ENCODE results near the gene HPSE2.

The HPSE2 gene

GRCh38 chr10:98953251-98953650 is 282.4 kb downstream of the HPSE2 start:
- H3K4me3 ChIP-seq (ENCODE audit: low read depth, low read length) = no peak overlapping the region
- no peak for TF ChIP-seq CTCF (IDR thresholded peaks at IDR 0.05; ENCODE audit: low read depth, low read length, missing control alignments)
- DNase-seq (ENCODE audit: low read depth) = no peak

GRCh38 chr10:98951269-98952000 is 284.2 kb downstream of the HPSE2 start:
- H3K4me3 ChIP-seq (ENCODE audit: low read depth, low read length) = no peak overlapping the region
- TF ChIP-seq CTCF (IDR thresholded peaks at IDR 0.05; ENCODE audit: low read depth, low read length, missing control alignments) = no peak
- DNase-seq (ENCODE audit: low read depth) = no peak

- TF ChIP-seq CTCF (IDR thresholded peaks at IDR 0.05; ENCODE audit: low read depth, low read length, missing control alignments) = no peak
Measured at GRCh38 chr10:98950106-98950505, 285.5 kb downstream of the HPSE2 start.

GRCh38 chr10:98949306-98949705 is 286.3 kb downstream of the HPSE2 start:
- no peak for TF ChIP-seq CTCF (IDR thresholded peaks at IDR 0.05; ENCODE audit: low read depth, low read length, missing control alignments)
- no peak overlapping the region for H3K4me3 ChIP-seq (ENCODE audit: low read depth, low read length)
- DNase-seq (ENCODE audit: low read depth) = no peak

More at GRCh38 chr10:98950106-98950505, 285.5 kb downstream of the HPSE2 start:
- DNase-seq (ENCODE audit: low read depth) = no peak
- H3K4me3 ChIP-seq (ENCODE audit: low read depth, low read length) = no peak overlapping the region

- DNase-seq (ENCODE audit: low read depth) = no peak
- H3K4me3 ChIP-seq (ENCODE audit: low read depth, low read length) = no peak overlapping the region
- no peak for TF ChIP-seq CTCF (IDR thresholded peaks at IDR 0.05; ENCODE audit: low read depth, low read length, missing control alignments)
Measured at GRCh38 chr10:98943681-98944080, 292.0 kb downstream of the HPSE2 start.

- TF ChIP-seq CTCF (IDR thresholded peaks at IDR 0.05; ENCODE audit: low read depth, low read length, missing control alignments) = no peak
- DNase-seq (ENCODE audit: low read depth) = no peak
- H3K4me3 ChIP-seq (ENCODE audit: low read depth, low read length) = no peak overlapping the region
Measured at GRCh38 chr10:98929709-98930108, 305.9 kb downstream of the HPSE2 start.

GRCh38 chr10:98925651-98926050 is 310.0 kb downstream of the HPSE2 start:
- H3K4me3 ChIP-seq (ENCODE audit: low read depth, low read length) = no peak overlapping the region
- no peak for DNase-seq (ENCODE audit: low read depth)

More at GRCh38 chr10:98925651-98926050, 310.0 kb downstream of the HPSE2 start:
- no peak for TF ChIP-seq CTCF (IDR thresholded peaks at IDR 0.05; ENCODE audit: low read depth, low read length, missing control alignments)
